Lower leg skin (tissue), 4 donors: Measurements from ENCODE around the gene CELF2. TPM values are rescaled to one million over a fixed set of nuclear protein-coding genes. Genes with fewer than 3 reads are reported as not detected.
A peak's percentile ranks its signal among the peaks of the same experiment; 100 is the strongest.

Experiments
- DNase-seq, 2 donors: peaks; one replicate each; pipeline ENCODE4 v3.0.0-alpha.2; 2019; ENCODE audit warnings: low spot score in 2 of 2
- H3K4me3 ChIP-seq: fragments of 200-600 bp; sonication (generic); 2 replicates; pipeline ENCODE4 v1.5.1; 2017; ENCODE audit warnings: mild to moderate bottlenecking, low read depth; ENCODE audit not compliant: poor library complexity, severe bottlenecking
- CTCF ChIP-seq, 3 donors: fragments of 450-650 bp; IDR thresholded peaks; one replicate each; pipeline ENCODE4 v1.5.1; 2016; ENCODE audit warnings: antibody characterized with exemption in 3 of 3, mild to moderate bottlenecking in 3 of 3, moderate library complexity in 2 of 3
- POLR2A ChIP-seq, 2 donors: fragments of 450-650 bp; IDR thresholded peaks; one replicate each; pipeline ENCODE4 v1.6.1; 2016 to 2017; ENCODE audit warnings: antibody characterized with exemption in 2 of 2, mild to moderate bottlenecking in 1 of 2, moderate library complexity in 1 of 2
- WGBS, 2 donors: methylation state at CpG; one replicate each; pipeline ENCODE4 v1.1.5; 2018; 5-methylcytosine and 5-hydroxymethylcytosine counted together
- intact Hi-C: fragments of 100-400 bp; cut with DNase I; formaldehyde crosslinking; loops from one replicate; pipeline ENCODE4 v1.15.0; 2023; ENCODE audit warnings: low total_unique reads
- total RNA-seq, 4 donors: library from RNA; depleted of rRNA; stranded (reverse); fragments of >200 nt; gene quantifications; one replicate each; pipeline ENCODE4 v1.1.0, GENCODE V29; 2016

The CELF2 gene
- total RNA-seq, 4 donors from 2014 or later, result 16.9 to 39.9 (median 20.7) TPM

DNA sequence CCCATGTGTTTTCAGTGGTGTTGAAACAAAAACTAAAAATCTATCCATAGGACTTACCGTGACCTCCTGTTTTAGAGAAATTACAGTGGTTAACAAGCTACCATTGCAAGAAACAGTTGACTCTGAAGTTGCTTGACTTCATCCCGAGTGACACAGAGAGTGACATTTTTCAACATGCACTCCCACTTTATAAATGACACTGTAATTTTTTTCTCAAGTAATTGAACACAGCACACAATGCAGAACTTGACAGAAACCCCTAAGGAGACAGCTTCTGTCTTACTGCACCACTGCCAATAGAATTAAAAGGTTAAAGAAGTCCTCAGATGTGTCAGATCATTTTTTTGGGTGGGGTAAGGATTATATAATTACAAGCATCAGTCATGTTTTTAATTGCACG, 246.1 kb downstream of the CELF2 start:
- 53 to 64% methylated on average over 3 of the region's 3 CpGs for WGBS, 2 donors
- TF ChIP-seq POLR2A (IDR thresholded peaks at IDR 0.05) (no peak), CTCF (IDR thresholded peaks at IDR 0.05) (no peak)
- no peak for DNase-seq
- intact Hi-C loops, result no loop called here
- no peak overlapping the region for H3K4me3 ChIP-seq

DNA sequence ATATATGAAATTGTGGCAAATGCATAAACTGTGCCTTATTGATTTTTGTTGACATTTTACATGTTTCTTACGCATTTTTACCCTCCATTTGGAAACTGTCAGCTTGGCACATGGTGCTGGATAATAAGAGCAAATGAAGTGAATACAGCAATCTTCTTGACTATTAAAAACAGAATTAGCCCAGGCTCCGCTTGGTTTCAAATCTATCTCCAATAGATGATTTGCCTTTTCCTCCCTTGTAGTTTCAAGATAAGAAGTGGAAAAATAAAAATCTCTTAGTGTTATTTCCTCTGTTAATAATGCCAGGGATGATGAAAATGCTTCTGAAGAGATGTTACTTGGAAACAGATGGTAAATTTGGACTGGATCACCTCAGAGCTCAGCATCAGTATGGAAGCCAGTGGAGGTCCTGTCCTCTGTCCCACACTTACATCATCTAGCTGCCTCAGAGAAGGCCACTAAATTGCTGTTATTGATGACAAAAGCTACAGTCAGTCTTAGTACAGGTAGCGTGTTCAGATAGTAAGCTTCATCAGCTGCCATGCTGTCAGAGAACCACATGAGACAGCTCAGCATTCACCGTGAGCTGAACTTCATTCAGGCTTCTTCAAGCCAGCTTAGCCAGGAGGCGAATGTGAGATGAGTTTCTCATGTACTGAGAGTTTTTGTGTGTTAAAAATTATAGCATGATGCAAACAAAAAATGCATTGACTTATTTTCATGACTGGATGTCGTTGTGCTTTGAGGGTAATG, 246.8 kb downstream of the CELF2 start:
- intact Hi-C loops, result no loop called here
- TF ChIP-seq POLR2A (IDR thresholded peaks at IDR 0.05) (no peak), CTCF (IDR thresholded peaks at IDR 0.05) (no peak)
- WGBS, 2 donors, result 81 to 83% methylated on average over 6 of the region's 6 CpGs

DNA sequence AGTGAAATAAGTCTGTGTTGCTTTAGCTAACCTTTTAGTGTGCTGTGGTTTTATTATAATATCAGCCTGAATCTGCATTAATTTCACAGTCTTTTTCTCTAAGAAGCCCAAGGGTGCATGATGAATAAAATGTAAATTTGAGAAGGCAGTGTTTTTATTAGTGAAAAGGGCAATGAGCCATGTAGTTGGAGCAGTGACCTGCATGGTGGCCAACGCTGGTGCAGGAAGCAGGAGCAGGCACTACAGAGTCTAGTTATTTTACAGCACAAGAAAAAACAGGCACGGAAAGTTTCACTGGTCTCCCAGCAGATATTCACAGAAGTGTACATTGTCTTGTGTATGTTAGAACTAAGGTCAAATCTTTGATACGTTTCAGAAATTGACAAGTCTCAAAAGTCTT, 247.8 kb downstream of the CELF2 start:
- intact Hi-C loops, result no loop called here

More for the DNA sequence above, 246.8 kb downstream of the CELF2 start:
- H3K4me3 ChIP-seq, result no peak overlapping the region
- no peak for DNase-seq

GRCh38 chr10:11266426-11266825, 248.8 kb downstream of the CELF2 start:
- DNase-seq, result no peak
- TF ChIP-seq CTCF (IDR thresholded peaks at IDR 0.05) (no peak), POLR2A (IDR thresholded peaks at IDR 0.05) (no peak)
- no peak overlapping the region for H3K4me3 ChIP-seq
- intact Hi-C loops, result no loop called here
- WGBS, 2 donors, result 82 to 89% methylated on average over 4 of the region's 4 CpGs

More for the DNA sequence above, 247.8 kb downstream of the CELF2 start:
- no peak for DNase-seq
- H3K4me3 ChIP-seq, result no peak overlapping the region
- TF ChIP-seq CTCF (IDR thresholded peaks at IDR 0.05), result no peak
- no peak for TF ChIP-seq POLR2A (IDR thresholded peaks at IDR 0.05)
- 64 to 75% methylated on average over 3 of the region's 3 CpGs for WGBS, 2 donors

GRCh38 chr10:11270135-11270857, 252.6 kb downstream of the CELF2 start:
- TF ChIP-seq POLR2A (IDR thresholded peaks at IDR 0.05) (no peak), CTCF (IDR thresholded peaks at IDR 0.05) (peak in 1 of 3 donors; percentile 50)
- no peak overlapping the region for H3K4me3 ChIP-seq
- WGBS, 2 donors, result 50 to 60% methylated on average over 17 to 18 of the region's 18 CpGs
- DNase-seq, result peak in 1 of 2 donors; percentile 92
- intact Hi-C loops, result no loop called here
